Upper lobe of left lung (tissue), 6 donors: ENCODE data around the gene SCP2. TPM values are rescaled to one million over a fixed set of nuclear protein-coding genes. Genes with fewer than 3 reads are reported as not detected.

Experiments used
- ATAC-seq, 2 donors: fragments of 200-7000 bp; cut with Tn5 transposase; one replicate each; pipeline ENCODE4 v1.9.1; 2022; ENCODE audit warnings: mild to moderate bottlenecking in 2 of 2, moderate library complexity in 2 of 2; ENCODE audit not compliant: low FRiP score in 2 of 2
- DNase-seq, 2 donors: peaks; one replicate each; pipeline ENCODE4 v3.0.0-alpha.2; 2019 to 2020
- H3K27ac ChIP-seq, 4 donors: fragments of 200-600 bp; sonication (generic); one replicate each; pipeline ENCODE4 v1.5.1; 2016 to 2019
- H3K27me3 ChIP-seq, 4 donors: fragments of 200-600 bp; sonication (generic); one replicate each; pipeline ENCODE4 v1.5.1; 2017 to 2019
- H3K36me3 ChIP-seq, 4 donors: fragments of 200-600 bp; sonication (generic); one replicate each; pipeline ENCODE4 v1.5.1; 2016 to 2019
- H3K4me1 ChIP-seq, 4 donors: fragments of 200-600 bp; sonication (generic); one replicate each; pipeline ENCODE4 v1.5.1; 2018 to 2019
- H3K4me3 ChIP-seq, 4 donors: fragments of 200-600 bp; sonication (generic); one replicate each; pipeline ENCODE4 v1.5.1; 2017 to 2019; ENCODE audit warnings: mild to moderate bottlenecking in 2 of 4, moderate library complexity in 1 of 4
- H3K9me3 ChIP-seq, 4 donors: fragments of 200-600 bp; sonication (generic); one replicate each; pipeline ENCODE4 v1.5.1; 2018 to 2019
- EP300 ChIP-seq, 4 donors: sonication (generic); formaldehyde crosslinking; IDR thresholded peaks; one replicate each; pipeline ENCODE4 v1.5.1; 2017; ENCODE audit warnings: antibody characterized with exemption in 4 of 4, control low read depth in 2 of 4
- POLR2A ChIP-seq, 4 donors: fragments of 450-650 bp; IDR thresholded peaks; one replicate each; pipeline ENCODE4 v1.5.1; 2016 to 2017; ENCODE audit warnings: antibody characterized with exemption in 4 of 4, mild to moderate bottlenecking in 2 of 4
- POLR2AphosphoS5 ChIP-seq, 2 donors: sonication (generic); formaldehyde crosslinking; IDR thresholded peaks; one replicate each; pipeline ENCODE4 v1.5.1; 2017; ENCODE audit warnings: antibody characterized with exemption in 2 of 2
- WGBS, 2 donors: methylation state at CpG; one replicate each; pipeline ENCODE4 v1.1.5; 2017 to 2018; 5-methylcytosine and 5-hydroxymethylcytosine counted together
- total RNA-seq, 6 donors: library from RNA; depleted of rRNA in 4 of 6; stranded (reverse); fragments of >200 nt in 4 of 6; gene quantifications; one replicate each; pipeline versions ENCODE4 v1.1.0 to v1.2.1, GENCODE V29; 2016 to 2021
- TF ChIP-seq, protein P1 (sequence below), 6 experiments: fragments of 450-650 bp in 4 of 6; fragments of 200-600 bp in 2 of 6; sonication (generic) in 2 of 6; IDR thresholded peaks; one replicate each; pipeline ENCODE4 v1.5.1; 2016 to 2019; ENCODE audit warnings: antibody characterized with exemption in 6 of 6
- donor health status: DM: no; HTN: no; CAD: no; lungs with moderate emphysema.
- donor health status: DM: no; HTN: yes; CAD: no; lungs with severe emphysema.

SCP2 gene
- total RNA-seq, 6 donors from 2014 or later = 52.4 to 173 (median 131) TPM

DNA sequence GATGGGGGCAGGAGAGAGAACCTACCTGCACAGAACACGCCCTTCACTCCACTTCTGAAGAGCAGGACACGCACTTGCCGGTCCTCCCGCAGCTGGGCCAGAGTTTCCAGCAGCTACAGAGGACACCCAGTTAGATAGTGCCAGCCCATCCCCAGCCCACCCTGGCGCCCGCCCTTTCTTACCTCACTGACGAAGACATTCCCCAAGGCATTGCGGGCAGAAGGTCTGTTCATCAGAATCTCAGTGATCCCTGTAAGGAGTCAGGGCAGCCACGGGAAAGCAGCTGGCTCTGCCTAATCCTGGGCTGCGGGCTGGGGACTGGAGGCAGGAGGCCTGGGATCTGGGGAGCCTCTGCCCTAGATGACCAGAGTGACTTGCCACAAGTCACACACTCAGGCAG lies 15.5 kb upstream of the SCP2 start:
- H3K9me3 ChIP-seq = no peaks in the 10 kb centered on the region
- no peak overlapping the region for H3K27ac ChIP-seq
- peaks cover 0 to 4% (median 0%) of the 10 kb centered on the region in 4 donors for H3K36me3 ChIP-seq
- H3K4me1 ChIP-seq = no peaks in the 10 kb centered on the region
- 89 to 92% methylated on average over 10 of the region's 10 CpGs for WGBS, 2 donors
- no peak for DNase-seq
- TF ChIP-seq EP300 (IDR thresholded peaks at IDR 0.05) (no peak), POLR2AphosphoS5 (IDR thresholded peaks at IDR 0.05) (no peak), POLR2A (IDR thresholded peaks at IDR 0.05) (no peak)
- TF ChIP-seq, protein P1, sequence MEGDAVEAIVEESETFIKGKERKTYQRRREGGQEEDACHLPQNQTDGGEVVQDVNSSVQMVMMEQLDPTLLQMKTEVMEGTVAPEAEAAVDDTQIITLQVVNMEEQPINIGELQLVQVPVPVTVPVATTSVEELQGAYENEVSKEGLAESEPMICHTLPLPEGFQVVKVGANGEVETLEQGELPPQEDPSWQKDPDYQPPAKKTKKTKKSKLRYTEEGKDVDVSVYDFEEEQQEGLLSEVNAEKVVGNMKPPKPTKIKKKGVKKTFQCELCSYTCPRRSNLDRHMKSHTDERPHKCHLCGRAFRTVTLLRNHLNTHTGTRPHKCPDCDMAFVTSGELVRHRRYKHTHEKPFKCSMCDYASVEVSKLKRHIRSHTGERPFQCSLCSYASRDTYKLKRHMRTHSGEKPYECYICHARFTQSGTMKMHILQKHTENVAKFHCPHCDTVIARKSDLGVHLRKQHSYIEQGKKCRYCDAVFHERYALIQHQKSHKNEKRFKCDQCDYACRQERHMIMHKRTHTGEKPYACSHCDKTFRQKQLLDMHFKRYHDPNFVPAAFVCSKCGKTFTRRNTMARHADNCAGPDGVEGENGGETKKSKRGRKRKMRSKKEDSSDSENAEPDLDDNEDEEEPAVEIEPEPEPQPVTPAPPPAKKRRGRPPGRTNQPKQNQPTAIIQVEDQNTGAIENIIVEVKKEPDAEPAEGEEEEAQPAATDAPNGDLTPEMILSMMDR (IDR thresholded peaks at IDR 0.05) = no peak
- H3K4me3 ChIP-seq = no peak overlapping the region
- ATAC-seq = no peak
- H3K27me3 ChIP-seq = no peaks in the 10 kb centered on the region

GRCh38 chr1:52913014-52913413 lies 14.1 kb upstream of the SCP2 start:
- Histone ChIP-seq H3K9me3 (no peaks in the 10 kb centered on the region), H3K27ac (no peak overlapping the region), H3K27me3 (no peaks in the 10 kb centered on the region), H3K4me3 (no peak overlapping the region), H3K36me3 (peaks cover 0 to 4% (median 0%) of the 10 kb centered on the region in 4 donors), H3K4me1 (no peaks in the 10 kb centered on the region)
- DNase-seq = no peak
- TF ChIP-seq POLR2A (IDR thresholded peaks at IDR 0.05) = no peak
- TF ChIP-seq EP300 (IDR thresholded peaks at IDR 0.05) = no peak
- TF ChIP-seq POLR2AphosphoS5 (IDR thresholded peaks at IDR 0.05) = no peak
- TF ChIP-seq, protein P1 (IDR thresholded peaks at IDR 0.05) = no peak
- WGBS, 2 donors = 90 to 97% methylated on average over 3 of the region's 3 CpGs
- ATAC-seq = no peak

DNA sequence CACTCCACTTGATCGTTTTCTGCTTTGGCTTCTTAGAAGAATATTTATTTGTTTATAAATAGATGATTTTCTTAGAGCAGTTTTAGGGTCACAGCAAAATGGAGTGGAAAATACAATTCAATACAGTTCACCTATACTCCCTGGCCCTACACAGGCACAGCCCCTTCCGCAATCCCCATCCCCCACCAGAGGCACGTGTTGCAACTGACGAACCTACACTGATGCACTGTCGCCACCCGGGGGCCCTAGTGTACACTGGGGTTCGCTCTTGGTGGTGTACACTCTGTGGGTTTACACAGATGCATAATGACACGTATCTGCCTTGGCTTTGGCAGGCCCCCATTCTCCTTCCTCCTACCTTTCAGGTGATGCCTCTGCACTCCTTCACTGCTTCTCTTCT lies 13.5 kb upstream of the SCP2 start:
- Histone ChIP-seq H3K36me3 (peaks cover 0 to 4% (median 0%) of the 10 kb centered on the region in 4 donors), H3K9me3 (no peaks in the 10 kb centered on the region), H3K27ac (no peak overlapping the region), H3K4me3 (no peak overlapping the region), H3K4me1 (no peaks in the 10 kb centered on the region), H3K27me3 (no peaks in the 10 kb centered on the region)
- no peak for ATAC-seq
- WGBS, 2 donors = 65 to 73% methylated on average over 8 of the region's 8 CpGs
- TF ChIP-seq POLR2A (IDR thresholded peaks at IDR 0.05) (no peak), POLR2AphosphoS5 (IDR thresholded peaks at IDR 0.05) (no peak)
- TF ChIP-seq, protein P1 (IDR thresholded peaks at IDR 0.05) = no peak
- DNase-seq = no peak

DNA sequence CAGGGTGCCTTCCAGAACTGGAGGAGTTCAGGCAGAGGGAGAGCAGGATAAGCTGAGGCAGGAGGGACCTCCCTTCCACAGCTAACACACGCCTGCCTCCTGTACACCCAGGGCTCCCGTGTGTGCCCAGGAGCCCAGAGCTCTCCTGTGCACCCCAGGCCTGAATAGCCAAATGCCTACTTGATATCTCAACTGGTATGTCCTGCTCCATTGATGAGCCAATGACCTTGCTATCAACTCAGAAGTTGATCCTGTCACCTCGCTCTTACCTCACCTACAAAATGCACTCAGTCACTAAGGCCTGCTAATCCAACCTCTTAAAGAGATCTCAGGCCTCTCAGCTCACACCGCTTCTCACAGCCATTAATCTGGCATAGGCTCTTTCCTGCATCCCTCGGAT lies 12.6 kb upstream of the SCP2 start:
- no peak for ATAC-seq
- Histone ChIP-seq H3K4me3 (no peak overlapping the region), H3K36me3 (peaks cover 0 to 4% (median 0%) of the 10 kb centered on the region in 4 donors), H3K27ac (no peak overlapping the region), H3K4me1 (no peaks in the 10 kb centered on the region), H3K9me3 (no peaks in the 10 kb centered on the region), H3K27me3 (no peaks in the 10 kb centered on the region)
- 72 to 87% methylated on average over 5 of the region's 5 CpGs for WGBS, 2 donors
- DNase-seq = no peak
- TF ChIP-seq POLR2AphosphoS5 (IDR thresholded peaks at IDR 0.05) (no peak), POLR2A (IDR thresholded peaks at IDR 0.05) (no peak), EP300 (IDR thresholded peaks at IDR 0.05) (no peak)
- TF ChIP-seq, protein P1 (IDR thresholded peaks at IDR 0.05) = no peak

DNA sequence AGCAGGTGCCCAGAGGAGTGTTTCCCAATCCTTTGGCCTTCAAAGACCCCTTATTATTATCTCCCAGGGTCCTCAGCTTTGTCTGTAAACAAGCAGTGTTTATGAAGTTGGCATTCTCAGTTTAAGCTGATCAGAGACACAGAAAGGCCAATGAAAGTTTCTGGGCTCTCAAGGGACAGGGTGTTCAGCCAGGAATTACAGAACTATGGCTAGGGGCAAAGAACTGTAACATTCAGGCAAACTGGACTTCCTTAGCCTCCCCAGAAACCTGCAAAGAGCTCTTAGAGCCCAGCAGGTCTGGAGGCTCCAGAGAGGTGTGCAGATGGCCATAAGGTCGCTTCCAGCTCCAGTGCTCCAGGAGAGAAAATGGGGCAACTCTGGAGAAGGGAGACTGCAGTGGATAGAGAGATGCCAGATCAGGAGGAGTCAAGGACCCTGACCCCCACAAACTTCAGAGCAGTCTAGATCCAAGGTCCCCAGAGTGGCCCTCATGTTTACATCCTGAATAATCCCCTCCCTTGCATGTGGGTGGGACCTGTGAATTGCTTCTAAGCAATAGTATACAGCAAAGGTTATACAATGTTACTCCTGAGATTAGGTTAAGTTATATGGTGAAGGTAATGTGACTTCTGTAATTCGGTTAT lies 11.7 kb upstream of the SCP2 start:
- H3K27ac ChIP-seq = no peak overlapping the region
- DNase-seq (no peak), ATAC-seq (no peak)
- 81 to 95% methylated on average over 2 of the region's 2 CpGs for whole genome bisulfite sequencing, 2 donors
- H3K36me3 ChIP-seq = peaks cover 0 to 4% (median 0%) of the 10 kb centered on the region in 4 donors
- H3K27me3 ChIP-seq = no peaks in the 10 kb centered on the region
- H3K4me3 ChIP-seq = no peak overlapping the region
- peaks cover 0 to under 1% (median 0%) of the 10 kb centered on the region in 4 donors for H3K4me1 ChIP-seq
- no peak for TF ChIP-seq POLR2A (IDR thresholded peaks at IDR 0.05)
- no peak for TF ChIP-seq POLR2AphosphoS5 (IDR thresholded peaks at IDR 0.05)
- TF ChIP-seq EP300 (IDR thresholded peaks at IDR 0.05) = no peak
- TF ChIP-seq, protein P1 (IDR thresholded peaks at IDR 0.05) = no peak
- H3K9me3 ChIP-seq = no peaks in the 10 kb centered on the region
